NT2/D1 (cell line): ENCODE results near the gene PRM3.

ENCODE experiments used
- DNase-seq: peaks from one replicate; pipeline ENCODE4 v3.0.0-alpha.2; 2011; ENCODE audit warnings: low read depth, low spot score
- H3K27me3 ChIP-seq: 2 replicates; pipeline ENCODE4 v1.6.0; 2011; ENCODE audit warnings: mild to moderate bottlenecking; ENCODE audit not compliant: insufficient read length, insufficient read depth
- H3K36me3 ChIP-seq: 2 replicates; pipeline ENCODE4 v1.6.1; 2011; ENCODE audit warnings: mild to moderate bottlenecking, low read length, mixed read lengths; ENCODE audit not compliant: insufficient read depth, insufficient read length
- H3K4me1 ChIP-seq: 2 replicates; pipeline ENCODE4 v1.5.1; 2011; ENCODE audit not compliant: insufficient read depth, insufficient read length
- H3K4me3 ChIP-seq: 2 replicates; pipeline ENCODE4 v1.5.1; 2011; ENCODE audit warnings: low read depth; ENCODE audit not compliant: insufficient read length
- H3K9ac ChIP-seq: 2 replicates; pipeline ENCODE4 v1.6.0; 2011; ENCODE audit warnings: low read depth; ENCODE audit not compliant: insufficient read length
- H3K9me3 ChIP-seq: 2 replicates; pipeline ENCODE4 v1.5.1; 2011; ENCODE audit warnings: mild to moderate bottlenecking, low read length; ENCODE audit not compliant: insufficient read depth
- SUZ12 ChIP-seq: IDR thresholded peaks from 2 replicates; pipeline ENCODE4 v1.6.1; 2011; ENCODE audit not compliant: insufficient read length, insufficient read depth; ENCODE audit errors: extremely low read depth
- YY1 ChIP-seq: IDR thresholded peaks from 2 replicates; pipeline ENCODE4 v1.6.1; 2011; ENCODE audit not compliant: insufficient read length, insufficient read depth
- ZNF274 ChIP-seq: IDR thresholded peaks from 2 replicates; pipeline ENCODE4 v1.6.1; 2011; ENCODE audit warnings: mild to moderate bottlenecking, low read depth, low read length

Gene PRM3

GRCh38 chr16:11251525-11252481 is 21.6 kb downstream of the PRM3 start:
- H3K27me3 ChIP-seq, result no peaks in the 10 kb centered on the region
- H3K9me3 ChIP-seq, result no peaks in the 10 kb centered on the region
- TF ChIP-seq ZNF274 (no peak), YY1 (no peak), SUZ12 (no peak)
- no peak for DNase-seq
- H3K4me1 ChIP-seq, result peaks cover 21% of the 10 kb centered on the region
- H3K36me3 ChIP-seq, result peaks cover 38% of the 10 kb centered on the region
- H3K4me3 ChIP-seq, result no peak overlapping the region
- no peak overlapping the region for H3K9ac ChIP-seq

GRCh38 chr16:11250786-11251524 is 22.5 kb downstream of the PRM3 start:
- H3K4me3 ChIP-seq, result no peak overlapping the region
- TF ChIP-seq ZNF274 (no peak), SUZ12 (no peak), YY1 (no peak)
- no peak for DNase-seq
- peaks cover 21% of the 10 kb centered on the region for H3K4me1 ChIP-seq
- H3K9me3 ChIP-seq, result no peaks in the 10 kb centered on the region
- no peak overlapping the region for H3K9ac ChIP-seq
- H3K27me3 ChIP-seq, result no peaks in the 10 kb centered on the region
- H3K36me3 ChIP-seq, result peaks cover 38% of the 10 kb centered on the region

- no peak overlapping the region for H3K9ac ChIP-seq
- H3K27me3 ChIP-seq, result no peaks in the 10 kb centered on the region
- no peak overlapping the region for H3K4me3 ChIP-seq
- peaks cover 21% of the 10 kb centered on the region for H3K4me1 ChIP-seq
- TF ChIP-seq YY1 (no peak), SUZ12 (no peak), ZNF274 (no peak)
- peaks cover 35% of the 10 kb centered on the region for H3K36me3 ChIP-seq
- DNase-seq, result no peak
- no peaks in the 10 kb centered on the region for H3K9me3 ChIP-seq
These were observed 23.2 kb downstream of the PRM3 start for GRCh38 chr16:11250091-11250785.

GRCh38 chr16:11249233-11250061 is 24.0 kb downstream of the PRM3 start:
- Histone ChIP-seq H3K27me3 (no peaks in the 10 kb centered on the region), H3K9me3 (no peaks in the 10 kb centered on the region), H3K9ac (no peak overlapping the region), H3K4me1 (peaks cover 21% of the 10 kb centered on the region), H3K4me3 (no peak overlapping the region), H3K36me3 (peaks cover 28% of the 10 kb centered on the region)
- DNase-seq, result no peak
- TF ChIP-seq YY1, result no peak
- no peak for TF ChIP-seq SUZ12
- TF ChIP-seq ZNF274, result no peak

GRCh38 chr16:11248133-11248532 is 25.3 kb downstream of the PRM3 start:
- peaks cover 15% of the 10 kb centered on the region for H3K4me1 ChIP-seq
- TF ChIP-seq SUZ12 (no peak), YY1 (no peak), ZNF274 (no peak)
- no peaks in the 10 kb centered on the region for H3K9me3 ChIP-seq
- H3K4me3 ChIP-seq, result no peak overlapping the region
- H3K36me3 ChIP-seq, result peaks cover 14% of the 10 kb centered on the region
- no peak for DNase-seq
- H3K9ac ChIP-seq, result no peak overlapping the region
- H3K27me3 ChIP-seq, result no peaks in the 10 kb centered on the region

- no peaks in the 10 kb centered on the region for H3K36me3 ChIP-seq
These were observed 27.4 kb downstream of the PRM3 start for GRCh38 chr16:11245988-11246387.

More at GRCh38 chr16:11245988-11246387, 27.4 kb downstream of the PRM3 start:
- no peaks in the 10 kb centered on the region for H3K9me3 ChIP-seq
- DNase-seq, result no peak
- no peak for TF ChIP-seq SUZ12
- no peak for TF ChIP-seq ZNF274
- TF ChIP-seq YY1, result no peak
- no peak overlapping the region for H3K9ac ChIP-seq
- H3K4me1 ChIP-seq, result peaks cover 11% of the 10 kb centered on the region
- no peak overlapping the region for H3K4me3 ChIP-seq
- H3K27me3 ChIP-seq, result no peaks in the 10 kb centered on the region
